Uterus (tissue), 4 donors: ENCODE results near the gene LMBR1L. TPM values are rescaled to one million over a fixed set of nuclear protein-coding genes. Genes with fewer than 3 reads are reported as not detected.

Experiments
- DNase-seq, 2 donors: peaks; one replicate each; pipeline ENCODE4 v3.0.0-alpha.2; 2019 to 2020
- H3K27ac ChIP-seq, 2 donors: fragments of 200-600 bp; sonication (generic); 1 replicate in 1 of 2; 2 replicates in 1 of 2; pipeline ENCODE4 v1.5.1; 2016 to 2018
- H3K27me3 ChIP-seq, 2 donors: fragments of 200-600 bp; sonication (generic); one replicate each; pipeline ENCODE4 v1.5.1; 2018 to 2019; ENCODE audit warnings: control low read depth in 1 of 2
- H3K36me3 ChIP-seq, 2 donors: fragments of 200-600 bp; sonication (generic); one replicate each; pipeline ENCODE4 v1.5.1; 2019; ENCODE audit warnings: control low read depth in 1 of 2
- H3K4me1 ChIP-seq, 2 donors: fragments of 200-600 bp; sonication (generic); one replicate each; pipeline ENCODE4 v1.5.1; 2018 to 2019; ENCODE audit warnings: control low read depth in 1 of 2
- H3K4me3 ChIP-seq, 2 donors: fragments of 200-600 bp; sonication (generic); 1 replicate in 1 of 2; 2 replicates in 1 of 2; pipeline ENCODE4 v1.5.1; 2018 to 2019; ENCODE audit warnings: mild to moderate bottlenecking in 1 of 2
- H3K9me3 ChIP-seq, 2 donors: fragments of 200-600 bp; sonication (generic); one replicate each; pipeline ENCODE4 v1.5.1; 2019; ENCODE audit warnings: control low read depth in 1 of 2
- CTCF ChIP-seq, 4 experiments: fragments of 200-600 bp in 2 of 4; fragments of 450-650 bp in 2 of 4; sonication (generic) in 2 of 4; IDR thresholded peaks; one replicate each; pipeline ENCODE4 v1.5.1; 2016 to 2019; ENCODE audit warnings: antibody characterized with exemption in 4 of 4, mild to moderate bottlenecking in 2 of 4, moderate library complexity in 1 of 4
- POLR2A ChIP-seq, 2 donors: fragments of 450-650 bp; IDR thresholded peaks; one replicate each; pipeline ENCODE4 v1.6.1; 2016; ENCODE audit warnings: antibody characterized with exemption in 2 of 2, mild to moderate bottlenecking in 1 of 2, moderate library complexity in 1 of 2
- intact Hi-C: fragments of 100-400 bp; cut with DNase I; formaldehyde crosslinking; loops from one replicate; pipeline ENCODE4 v1.15.1; 2023; ENCODE audit warnings: low total_unique reads
- total RNA-seq, 4 donors: library from RNA; depleted of rRNA in 3 of 4; stranded (reverse); fragments of >200 nt in 3 of 4; gene quantifications; one replicate each; pipeline versions ENCODE4 v1.1.0 to v1.2.4, GENCODE V29; 2014 to 2023
- donor health status: DM: yes; HTN: yes; CAD: no.

LMBR1L gene
- total RNA-seq, 4 donors from 2014 or later: 22.1 to 114 (median 43.2) TPM

- H3K4me1 ChIP-seq: peaks cover 0 to 21% of the 10 kb centered on the region in 2 donors
- no peaks in the 10 kb centered on the region for H3K36me3 ChIP-seq
- DNase-seq: no peak
- H3K9me3 ChIP-seq: no peaks in the 10 kb centered on the region
- peak overlapping the region; percentile 61 to 93 for H3K4me3 ChIP-seq
- intact Hi-C loops: loop anchor here (10.0 kb wide), 1 partner anchor 65 kb away; no protein-coding TSS in a partner anchor
- H3K27ac ChIP-seq: peak overlapping the region; percentile 94 to 98
- no peaks in the 10 kb centered on the region for H3K27me3 ChIP-seq
- no peak for TF ChIP-seq POLR2A (IDR thresholded peaks at IDR 0.05)
- TF ChIP-seq CTCF (IDR thresholded peaks at IDR 0.05): no peak
These were observed 51.1 kb downstream of the LMBR1L start for GRCh38 chr12:49059299-49060171.

- H3K27me3 ChIP-seq: no peaks in the 10 kb centered on the region
- no peaks in the 10 kb centered on the region for H3K36me3 ChIP-seq
- no peak for TF ChIP-seq POLR2A (IDR thresholded peaks at IDR 0.05)
- no peak for TF ChIP-seq CTCF (IDR thresholded peaks at IDR 0.05)
- DNase-seq: no peak
- no peaks in the 10 kb centered on the region for H3K9me3 ChIP-seq
- intact Hi-C loops: no loop called here
- H3K4me1 ChIP-seq: peaks cover 0 to 21% of the 10 kb centered on the region in 2 donors
- H3K27ac ChIP-seq: peak overlapping the region; percentile 94 to 98
- H3K4me3 ChIP-seq: peak overlapping the region; percentile 61 to 93
These were observed 51.7 kb downstream of the LMBR1L start for GRCh38 chr12:49059045-49059298.

GRCh38 chr12:49058366-49059044 is 52.1 kb downstream of the LMBR1L start:
- H3K9me3 ChIP-seq: no peaks in the 10 kb centered on the region
- H3K4me1 ChIP-seq: peaks cover 0 to 21% of the 10 kb centered on the region in 2 donors
- no peaks in the 10 kb centered on the region for H3K27me3 ChIP-seq
- intact Hi-C loops: no loop called here
- peak overlapping the region; percentile 94 to 98 for H3K27ac ChIP-seq
- H3K36me3 ChIP-seq: no peaks in the 10 kb centered on the region
- TF ChIP-seq POLR2A (IDR thresholded peaks at IDR 0.05) (no peak), CTCF (IDR thresholded peaks at IDR 0.05) (no peak)
- peak overlapping the region; percentile 61 to 93 for H3K4me3 ChIP-seq
- DNase-seq: no peak

- Histone ChIP-seq H3K27me3 (no peaks in the 10 kb centered on the region), H3K27ac (peak overlapping the region; percentile 37 to 94), H3K4me1 (peaks cover 0 to 21% of the 10 kb centered on the region in 2 donors), H3K9me3 (no peaks in the 10 kb centered on the region), H3K36me3 (no peaks in the 10 kb centered on the region), H3K4me3 (peak overlapping the region; percentile 61 to 93)
- intact Hi-C loops: no loop called here
- no peak for DNase-seq
- TF ChIP-seq CTCF (IDR thresholded peaks at IDR 0.05): no peak
- TF ChIP-seq POLR2A (IDR thresholded peaks at IDR 0.05): no peak
These were observed 52.8 kb downstream of the LMBR1L start for GRCh38 chr12:49057888-49058287.
